Mesenchymal stem cell (in vitro differentiated cells and primary cell): Measurements from ENCODE around the gene SORCS1.

Source experiments
- DNase-seq: peaks from one replicate; pipeline ENCODE4 v3.0.0-alpha.2; 2013
- H2AFZ ChIP-seq: one replicate; pipeline ENCODE4 v1.6.1; 2013; ENCODE audit warnings: low read depth, mild to moderate bottlenecking, control low read depth, inconsistent platforms, low read length, moderate library complexity
- H2AK5ac ChIP-seq: 2 replicates; pipeline ENCODE4 v1.6.1; 2013; ENCODE audit warnings: low read length, moderate library complexity, mild to moderate bottlenecking, inconsistent platforms; ENCODE audit not compliant: severe bottlenecking
- H2BK120ac ChIP-seq: one replicate; pipeline ENCODE4 v1.6.1; 2013; ENCODE audit warnings: low read depth, mild to moderate bottlenecking, inconsistent platforms, low read length, moderate library complexity
- H2BK12ac ChIP-seq, 2 experiments: one replicate each; pipeline ENCODE4 v1.6.1; 2013; ENCODE audit warnings: inconsistent platforms in 2 of 2, low read length in 2 of 2, mild to moderate bottlenecking in 2 of 2, moderate library complexity in 2 of 2, control low read depth in 1 of 2
- H2BK15ac ChIP-seq: one replicate; pipeline ENCODE4 v1.6.1; 2013; ENCODE audit warnings: mild to moderate bottlenecking, low read depth, inconsistent platforms; ENCODE audit not compliant: poor library complexity, severe bottlenecking
- H2BK5ac ChIP-seq: 2 replicates; pipeline ENCODE4 v1.6.1; 2013; ENCODE audit warnings: low read depth, mild to moderate bottlenecking, low read length, control low read depth, inconsistent platforms; ENCODE audit not compliant: poor library complexity, severe bottlenecking
- H3K14ac ChIP-seq, 2 experiments: one replicate each; pipeline ENCODE4 v1.6.1; 2013; ENCODE audit warnings: inconsistent platforms in 2 of 2, low read length in 2 of 2, control low read depth in 1 of 2, mild to moderate bottlenecking in 1 of 2, moderate library complexity in 1 of 2
- H3K18ac ChIP-seq, 2 experiments: one replicate each; pipeline ENCODE4 v1.6.1; 2013; ENCODE audit warnings: inconsistent platforms in 2 of 2, low read length in 2 of 2, control low read depth in 1 of 2, low read depth in 1 of 2, mild to moderate bottlenecking in 1 of 2
- H3K23ac ChIP-seq, 2 experiments: one replicate each; pipeline ENCODE4 v1.6.1; 2013; ENCODE audit warnings: inconsistent platforms in 2 of 2, low read length in 2 of 2, mild to moderate bottlenecking in 2 of 2, moderate library complexity in 2 of 2, control low read depth in 1 of 2
- H3K27ac ChIP-seq: 2 replicates; pipeline ENCODE4 v1.5.1; 2013; ENCODE audit warnings: mild to moderate bottlenecking, moderate library complexity, low read length, control low read depth, inconsistent platforms; ENCODE audit not compliant: poor library complexity, severe bottlenecking
- H3K27me3 ChIP-seq, 2 experiments: 2 replicates each; pipeline versions ENCODE4 v1.6.1 to v1.7.0; 2013; ENCODE audit warnings: low read length in 2 of 2, mild to moderate bottlenecking in 2 of 2, moderate library complexity in 2 of 2, control low read depth in 1 of 2, inconsistent platforms in 1 of 2; ENCODE audit not compliant: control insufficient read depth in 1 of 2, insufficient read depth in 1 of 2
- H3K36me3 ChIP-seq, 2 experiments: 2 replicates each; pipeline versions ENCODE4 v1.6.1 to v1.7.0; 2013; ENCODE audit warnings: low read length in 2 of 2, control low read depth in 1 of 2, inconsistent platforms in 1 of 2, low read depth in 1 of 2, mild to moderate bottlenecking in 1 of 2; ENCODE audit not compliant: insufficient read depth in 2 of 2, control insufficient read depth in 1 of 2
- H3K4ac ChIP-seq, 2 experiments: one replicate each; pipeline ENCODE4 v1.6.1; 2013; ENCODE audit warnings: inconsistent platforms in 2 of 2, low read length in 2 of 2, mild to moderate bottlenecking in 2 of 2, moderate library complexity in 2 of 2, control low read depth in 1 of 2, low read depth in 1 of 2
- H3K4me1 ChIP-seq: 2 replicates; pipeline ENCODE4 v1.6.1; 2013; ENCODE audit warnings: low read depth, low read length, control low read depth; ENCODE audit not compliant: control insufficient read depth, insufficient read depth
- H3K4me2 ChIP-seq: 2 replicates; pipeline ENCODE4 v1.6.1; 2013; ENCODE audit warnings: low read length, mild to moderate bottlenecking, inconsistent platforms; ENCODE audit not compliant: poor library complexity, severe bottlenecking
- H3K4me3 ChIP-seq, 2 experiments: 2 replicates each; pipeline versions ENCODE4 v1.5.1 to v1.7.0; 2013; ENCODE audit warnings: low read length in 2 of 2, mild to moderate bottlenecking in 2 of 2, control low read depth in 1 of 2, low read depth in 1 of 2; ENCODE audit not compliant: insufficient read depth in 1 of 2
- H3K79me1 ChIP-seq: replicated peaks from 2 replicates; pipeline ENCODE4 v1.6.1; 2013; ENCODE audit warnings: mild to moderate bottlenecking, control low read depth, low read length, inconsistent platforms; ENCODE audit not compliant: poor library complexity, severe bottlenecking
- H3K9ac ChIP-seq: 2 replicates; pipeline ENCODE4 v1.7.0; 2013; ENCODE audit warnings: mild to moderate bottlenecking, low read length, moderate library complexity
- H3K9me3 ChIP-seq: 2 replicates; pipeline ENCODE4 v1.7.0; 2013; ENCODE audit warnings: mild to moderate bottlenecking, low read length; ENCODE audit not compliant: control insufficient read depth
- H4K8ac ChIP-seq: one replicate; pipeline ENCODE4 v1.6.1; 2013; ENCODE audit warnings: inconsistent platforms, mild to moderate bottlenecking, low read length, moderate library complexity
- H4K91ac ChIP-seq: one replicate; pipeline ENCODE4 v1.6.1; 2013; ENCODE audit warnings: mild to moderate bottlenecking, low read length, inconsistent platforms
- WGBS: methylation state at CpG from one replicate; pipeline ENCODE4 v1.1.7; 2013; ENCODE audit warnings: mixed read lengths; 5-methylcytosine and 5-hydroxymethylcytosine counted together

Gene SORCS1

DNA sequence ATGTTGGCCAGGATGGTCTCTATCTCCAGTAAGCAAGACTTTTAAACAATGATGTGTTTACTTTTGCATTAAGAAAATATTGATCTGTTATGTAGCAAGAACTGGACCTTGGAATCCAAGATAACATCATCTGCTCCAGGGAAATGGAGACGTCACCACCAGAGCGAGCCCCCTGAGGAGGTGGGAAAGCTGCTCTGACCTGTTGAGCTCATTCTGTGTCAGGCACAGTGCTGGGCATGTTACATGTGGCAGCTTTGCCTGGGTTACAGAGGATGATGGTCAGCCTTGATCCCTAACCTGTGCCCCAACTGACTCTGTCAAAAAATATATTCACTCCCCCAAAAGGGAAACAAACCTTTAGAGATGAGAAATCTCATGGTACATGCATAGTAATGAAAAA is 436.3 kb downstream of the SORCS1 start:
- Histone ChIP-seq H3K4me2 (no peak overlapping the region), H2AK5ac (no peak overlapping the region), H2BK12ac (no peak overlapping the region), H3K4me3 (no peak overlapping the region), H3K9me3 (no peaks in the 10 kb centered on the region), H3K27me3 (no peaks in the 10 kb centered on the region), H2BK15ac (no peak overlapping the region), H4K91ac (no peak overlapping the region), H3K27ac (no peak overlapping the region), H2BK5ac (no peak overlapping the region), H3K14ac (no peak overlapping the region), H2BK120ac (no peak overlapping the region), H3K9ac (no peak overlapping the region), H2AFZ (no peak overlapping the region), H3K79me1 (no peaks in the 10 kb centered on the region), H3K36me3 (no peaks in the 10 kb centered on the region), H3K4me1 (no peaks in the 10 kb centered on the region), H4K8ac (no peak overlapping the region), H3K4ac (no peak overlapping the region), H3K23ac (no peak overlapping the region), H3K18ac (no peak overlapping the region)
- WGBS: 88% methylated on average over 2 of the region's 2 CpGs
- DNase-seq: no peak

DNA sequence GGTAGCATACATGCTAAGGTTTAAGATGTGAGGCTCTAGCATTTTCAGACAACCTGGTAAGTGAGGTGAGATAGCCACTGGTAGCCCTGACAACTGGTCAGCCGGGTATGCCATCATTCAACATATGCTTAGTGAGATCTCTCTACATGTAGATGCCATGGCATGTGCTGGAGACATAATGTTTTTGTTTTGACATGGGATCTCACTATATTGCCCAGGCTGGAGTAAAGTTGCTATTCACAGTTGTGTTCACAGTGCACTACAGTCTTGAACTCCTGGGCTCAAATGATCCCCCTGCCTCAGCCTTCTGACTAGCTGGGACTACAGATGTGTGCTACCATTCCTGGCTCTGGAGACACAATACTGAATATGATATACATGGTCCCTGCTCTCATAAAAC is 437.3 kb downstream of the SORCS1 start:
- Histone ChIP-seq H2AK5ac (no peak overlapping the region), H3K4ac (no peak overlapping the region), H3K79me1 (no peaks in the 10 kb centered on the region), H3K27ac (no peak overlapping the region), H2AFZ (no peak overlapping the region), H2BK120ac (no peak overlapping the region), H3K36me3 (no peaks in the 10 kb centered on the region), H3K4me1 (no peaks in the 10 kb centered on the region), H3K4me2 (no peak overlapping the region), H4K91ac (no peak overlapping the region), H3K9ac (no peak overlapping the region), H3K23ac (no peak overlapping the region), H4K8ac (no peak overlapping the region), H3K18ac (no peak overlapping the region), H2BK5ac (no peak overlapping the region), H3K9me3 (no peaks in the 10 kb centered on the region), H2BK15ac (no peak overlapping the region), H3K27me3 (no peaks in the 10 kb centered on the region), H2BK12ac (no peak overlapping the region), H3K4me3 (no peak overlapping the region), H3K14ac (no peak overlapping the region)
- WGBS: 89% methylated on average over 1 of the region's 1 CpG
- no peak for DNase-seq

DNA sequence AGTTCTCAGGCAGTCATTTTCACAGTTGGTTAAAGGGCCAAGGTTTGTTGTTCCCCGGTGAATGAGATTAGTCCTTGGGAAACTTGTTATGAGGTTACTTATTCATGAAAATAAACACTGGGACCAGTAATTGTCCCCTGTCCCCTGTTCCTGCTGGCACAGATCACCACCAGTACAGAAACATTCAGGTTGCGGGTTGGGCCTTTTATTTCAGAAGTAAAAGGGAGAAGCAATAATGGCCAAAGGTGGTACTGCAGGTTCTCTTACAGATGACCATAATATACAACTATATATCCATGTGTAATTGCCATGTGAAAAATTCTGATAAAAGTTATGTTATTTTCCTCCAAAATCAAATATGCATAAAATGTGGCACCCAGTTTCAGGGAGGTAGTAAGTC is 442.0 kb downstream of the SORCS1 start:
- Histone ChIP-seq H2BK15ac (no peak overlapping the region), H3K27me3 (no peaks in the 10 kb centered on the region), H3K27ac (no peak overlapping the region), H2BK12ac (no peak overlapping the region), H2BK120ac (no peak overlapping the region), H3K4me1 (no peaks in the 10 kb centered on the region), H2AFZ (no peak overlapping the region), H3K4ac (no peak overlapping the region), H3K4me2 (no peak overlapping the region), H3K4me3 (no peak overlapping the region), H3K9me3 (no peaks in the 10 kb centered on the region), H3K23ac (no peak overlapping the region), H3K9ac (no peak overlapping the region), H3K14ac (no peak overlapping the region), H3K18ac (no peak overlapping the region), H3K79me1 (no peaks in the 10 kb centered on the region), H3K36me3 (no peaks in the 10 kb centered on the region), H4K8ac (no peak overlapping the region), H2AK5ac (no peak overlapping the region), H4K91ac (no peak overlapping the region), H2BK5ac (no peak overlapping the region)
- 90% methylated on average over 1 of the region's 2 CpGs for WGBS
- no peak for DNase-seq

GRCh38 chr10:106720683-106721082 is 443.8 kb downstream of the SORCS1 start:
- WGBS: 35% methylated on average over 2 of the region's 2 CpGs
- H3K9me3 ChIP-seq: no peaks in the 10 kb centered on the region
- DNase-seq: no peak
- no peak overlapping the region for H2BK15ac ChIP-seq
- no peak overlapping the region for H3K4me3 ChIP-seq
- H2AK5ac ChIP-seq: no peak overlapping the region
- H3K27ac ChIP-seq: no peak overlapping the region
- H3K4me2 ChIP-seq: no peak overlapping the region
- H2BK120ac ChIP-seq: no peak overlapping the region
- no peaks in the 10 kb centered on the region for H3K79me1 ChIP-seq
- H3K14ac ChIP-seq: no peak overlapping the region
- no peak overlapping the region for H2AFZ ChIP-seq
- no peak overlapping the region for H4K8ac ChIP-seq
- H4K91ac ChIP-seq: no peak overlapping the region
- H3K4ac ChIP-seq: no peak overlapping the region
- no peak overlapping the region for H3K23ac ChIP-seq
- no peak overlapping the region for H3K9ac ChIP-seq
- no peaks in the 10 kb centered on the region for H3K27me3 ChIP-seq
- H3K18ac ChIP-seq: no peak overlapping the region
- H3K4me1 ChIP-seq: no peaks in the 10 kb centered on the region
- no peak overlapping the region for H2BK12ac ChIP-seq
- no peaks in the 10 kb centered on the region for H3K36me3 ChIP-seq
- H2BK5ac ChIP-seq: no peak overlapping the region
